ENCODE data around the gene LRRC56.

LRRC56 gene

GRCh38 chr11:518463-519202 is 18.7 kb upstream of the LRRC56 start:
- no peak overlapping the region for H3K4me3 ChIP-seq (ENCODE audit: low read depth, low read length)
- TF ChIP-seq CTCF (IDR thresholded peaks at IDR 0.05; ENCODE audit: low read depth, low read length), result peak; percentile 77

GRCh38 chr11:520428-521176 is 16.7 kb upstream of the LRRC56 start:
- H3K4me3 ChIP-seq (ENCODE audit: low read depth, low read length), result no peak overlapping the region
- no peak for TF ChIP-seq CTCF (IDR thresholded peaks at IDR 0.05; ENCODE audit: low read depth, low read length)

GRCh38 chr11:521177-521688 is 16.1 kb upstream of the LRRC56 start:
- no peak overlapping the region for H3K4me3 ChIP-seq (ENCODE audit: low read depth, low read length)
- TF ChIP-seq CTCF (IDR thresholded peaks at IDR 0.05; ENCODE audit: low read depth, low read length), result no peak

GRCh38 chr11:526192-526591 is 11.1 kb upstream of the LRRC56 start:
- H3K4me3 ChIP-seq (ENCODE audit: low read depth, low read length), result no peak overlapping the region
- no peak for TF ChIP-seq CTCF (IDR thresholded peaks at IDR 0.05; ENCODE audit: low read depth, low read length)

GRCh38 chr11:528166-528814 is 9.0 kb upstream of the LRRC56 start:
- TF ChIP-seq CTCF (IDR thresholded peaks at IDR 0.05; ENCODE audit: low read depth, low read length), result no peak
- no peak overlapping the region for H3K4me3 ChIP-seq (ENCODE audit: low read depth, low read length)

- no peak overlapping the region for H3K4me3 ChIP-seq (ENCODE audit: low read depth, low read length)
- TF ChIP-seq CTCF (IDR thresholded peaks at IDR 0.05; ENCODE audit: low read depth, low read length), result no peak
These were observed 8.3 kb upstream of the LRRC56 start for GRCh38 chr11:528815-529727.

Measured in WI38 (cell line).